ENCODE measurements around the gene KLRK1. TPM values are rescaled to one million over a fixed set of nuclear protein-coding genes. Genes with fewer than 3 reads are reported as not detected.

KLRK1 gene
- total and polyA plus RNA-seq, 2 donors (not counting 1 experiment from before 2014, with no cell fraction given): 0.84 to 2.1 TPM

DNA sequence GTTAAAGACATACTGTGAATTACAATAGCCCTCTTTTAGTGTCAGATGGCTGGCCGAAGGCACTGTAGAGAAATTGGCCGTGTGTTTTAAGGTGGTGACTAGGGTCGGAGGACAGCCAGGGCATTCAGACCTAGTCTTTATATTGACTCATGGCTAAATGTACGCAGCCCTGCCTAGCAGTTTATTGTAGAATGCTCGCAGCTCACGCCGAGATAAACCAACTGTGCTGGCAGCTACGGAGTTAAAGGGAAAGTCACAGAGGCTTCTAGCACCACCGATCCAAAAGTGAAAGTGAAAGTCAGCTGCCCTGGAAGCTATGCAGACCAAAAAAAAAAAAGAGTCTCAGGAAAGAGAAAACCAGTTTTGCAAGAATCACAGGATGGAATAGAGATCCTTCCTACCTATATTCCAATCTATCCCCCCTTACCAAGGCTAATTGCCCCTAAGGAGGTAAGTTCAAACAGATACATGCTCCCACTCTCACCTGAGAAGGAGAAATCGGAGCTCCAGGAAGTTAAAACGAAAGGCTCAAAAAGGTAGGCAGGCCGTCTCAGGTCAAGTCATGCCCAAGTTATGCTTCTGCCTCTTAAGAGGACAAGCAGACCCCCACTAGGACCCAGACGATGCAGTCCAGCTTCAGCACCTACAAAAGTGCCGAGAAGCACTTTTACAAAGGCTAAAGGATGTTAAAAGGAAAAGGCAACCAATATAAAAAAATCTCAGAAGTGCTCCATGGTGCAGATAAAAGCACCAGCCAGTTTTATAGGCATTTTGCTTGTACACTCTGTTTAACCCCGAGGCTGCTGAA lies 24.8 kb downstream of the KLRK1 start:
- H3K4me3 Mint-ChIP-seq: no peak overlapping the region
- Histone ChIP-seq H3K4me2 (replicated peaks; ENCODE audit: low read depth, low read length, poor library complexity, severe bottlenecking) (peak overlapping the region; percentile 91), H3K36me3 (replicated peaks in 1 of 2; ENCODE audit: control extremely low read depth in 1 of 2, control insufficient read depth in 1 of 2, extremely low read depth in 1 of 2, insufficient read depth in 2 of 2, low read length in 1 of 2) (no peaks in the 10 kb centered on the region), H3K27me3 (replicated peaks in 1 of 4; ENCODE audit: control extremely low read depth in 1 of 4, control insufficient read depth in 3 of 4, insufficient read depth in 4 of 4, low read length in 3 of 4) (no peaks in the 10 kb centered on the region), H2AFZ (ENCODE audit: insufficient read depth, low read depth, low read length, poor library complexity, severe bottlenecking) (peak overlapping the region; percentile 99), H3K9me3 (ENCODE audit: control extremely low read depth in 1 of 3, control insufficient read depth in 2 of 3, insufficient read depth in 1 of 3, low read length in 2 of 3) (peaks cover 0 to 4% (median 0%) of the 10 kb centered on the region in 3 donors), H3K4me1 (ENCODE audit: control insufficient read depth in 2 of 2, insufficient read depth in 2 of 2, low read length in 2 of 2) (peaks cover 32 to 46% of the 10 kb centered on the region in 2 donors), H4K20me1 (ENCODE audit: control insufficient read depth, insufficient read depth, low read length, poor library complexity, severe bottlenecking) (no peaks in the 10 kb centered on the region), H3K27ac (ENCODE audit: low read length in 2 of 2) (peak overlapping the region; percentile 91 to 93), H3K79me2 (ENCODE audit: control insufficient read depth, insufficient read depth, low read length) (peaks cover 5% of the 10 kb centered on the region), H3K9ac (ENCODE audit: low read length) (peak overlapping the region; percentile 89), H3K4me3 (ENCODE audit: control extremely low read depth in 1 of 5, extremely low read depth in 1 of 5, insufficient read depth in 1 of 5, low read depth in 2 of 5, low read length in 4 of 5) (peak overlapping the region; percentile 72 to 98 (median 95))
- intact Hi-C loops (cut with micrococcal nuclease): loop anchor here (1.0 to 2.0 kb wide), 3 partner anchors 152 to 806 kb away; partner anchors contain the start of genes GABARAPL1, MAGOHB and SMIM10L1
- ChIA-PET CTCF (interaction anchor here (0.8 to 1.9 kb wide), 4 partner anchors 127 to 212 kb away, joined by 3 to 11 read pairs (median 3); no protein-coding TSS in a partner anchor), POLR2A (interaction anchor here (0.6 to 1.3 kb wide), 2 partner anchors 48 to 248 kb away, joined by 3 read pairs; partner anchors contain the start of gene MAGOHB)
- H3K4me1 Mint-ChIP-seq: peaks cover 2% of the 10 kb centered on the region
- DNase-seq: peak; percentile 87
- WGBS (ENCODE audit: insufficient coverage): 2% methylated on average over 13 of the region's 15 CpGs
- no peak overlapping the region for H3K27ac Mint-ChIP-seq
- ATAC-seq (ENCODE audit: low read depth): peak; percentile 73
- H3K27me3 Mint-ChIP-seq: no peaks in the 10 kb centered on the region
- TF ChIP-seq, protein P1, sequence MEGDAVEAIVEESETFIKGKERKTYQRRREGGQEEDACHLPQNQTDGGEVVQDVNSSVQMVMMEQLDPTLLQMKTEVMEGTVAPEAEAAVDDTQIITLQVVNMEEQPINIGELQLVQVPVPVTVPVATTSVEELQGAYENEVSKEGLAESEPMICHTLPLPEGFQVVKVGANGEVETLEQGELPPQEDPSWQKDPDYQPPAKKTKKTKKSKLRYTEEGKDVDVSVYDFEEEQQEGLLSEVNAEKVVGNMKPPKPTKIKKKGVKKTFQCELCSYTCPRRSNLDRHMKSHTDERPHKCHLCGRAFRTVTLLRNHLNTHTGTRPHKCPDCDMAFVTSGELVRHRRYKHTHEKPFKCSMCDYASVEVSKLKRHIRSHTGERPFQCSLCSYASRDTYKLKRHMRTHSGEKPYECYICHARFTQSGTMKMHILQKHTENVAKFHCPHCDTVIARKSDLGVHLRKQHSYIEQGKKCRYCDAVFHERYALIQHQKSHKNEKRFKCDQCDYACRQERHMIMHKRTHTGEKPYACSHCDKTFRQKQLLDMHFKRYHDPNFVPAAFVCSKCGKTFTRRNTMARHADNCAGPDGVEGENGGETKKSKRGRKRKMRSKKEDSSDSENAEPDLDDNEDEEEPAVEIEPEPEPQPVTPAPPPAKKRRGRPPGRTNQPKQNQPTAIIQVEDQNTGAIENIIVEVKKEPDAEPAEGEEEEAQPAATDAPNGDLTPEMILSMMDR (IDR thresholded peaks at IDR 0.05): no peak
- no peak for TF ChIP-seq EZH2 (IDR thresholded peaks at IDR 0.05; ENCODE audit: borderline replicate concordance, insufficient read depth, low read depth, low read length, poor library complexity, severe bottlenecking)
- no peaks in the 10 kb centered on the region for H3K9me3 Mint-ChIP-seq (ENCODE audit: insufficient read depth)
